ENCODE data around the gene GNB3. TPM values are rescaled to one million over a fixed set of nuclear protein-coding genes. Genes with fewer than 3 reads are reported as not detected.
"Not testable (repeated sequence)": the region's sequence is repeated elsewhere in the genome, so short reads cannot be mapped to it uniquely, and the experiment has no call there.

Gene GNB3
- polyA plus RNA-seq, 4 donors: 5.0 to 7.5 (median 5.5) TPM

- DNase-seq (ENCODE audit: low read depth in 4 of 4, low spot score in 3 of 4): no peak
Observed at GRCh38 chr12:6855322-6855721, 14.6 kb downstream of the GNB3 start.

- no peak for DNase-seq (ENCODE audit: low read depth in 4 of 4, low spot score in 3 of 4)
Observed at GRCh38 chr12:6858799-6859198, 18.1 kb downstream of the GNB3 start.

- no peak for DNase-seq (ENCODE audit: low read depth in 4 of 4, low spot score in 3 of 4)
Observed at GRCh38 chr12:6860116-6860515, 19.4 kb downstream of the GNB3 start.

- DNase-seq (ENCODE audit: low read depth in 4 of 4, low spot score in 3 of 4): no peak
Observed at GRCh38 chr12:6860942-6861341, 20.2 kb downstream of the GNB3 start.

- DNase-seq (ENCODE audit: low read depth in 4 of 4, low spot score in 3 of 4): no peak
Observed at GRCh38 chr12:6861391-6861790, 20.7 kb downstream of the GNB3 start.

GRCh38 chr12:6863033-6863432 is 22.3 kb downstream of the GNB3 start:
- no peak for DNase-seq (ENCODE audit: low read depth in 4 of 4, low spot score in 3 of 4)

- no peak for DNase-seq (ENCODE audit: low read depth in 4 of 4, low spot score in 3 of 4)
Observed at GRCh38 chr12:6863586-6864321, 23.0 kb downstream of the GNB3 start.

- DNase-seq (ENCODE audit: low read depth in 4 of 4, low spot score in 3 of 4): not testable (repeated sequence)
Observed at GRCh38 chr12:6865307-6865706, 24.6 kb downstream of the GNB3 start.

- DNase-seq (ENCODE audit: low read depth in 4 of 4, low spot score in 3 of 4): no peak
Observed at GRCh38 chr12:6866163-6866919, 25.6 kb downstream of the GNB3 start.

GRCh38 chr12:6866920-6867412 is 26.2 kb downstream of the GNB3 start:
- no peak for DNase-seq (ENCODE audit: low read depth in 4 of 4, low spot score in 3 of 4)

GRCh38 chr12:6867413-6868210 is 26.9 kb downstream of the GNB3 start, which contains the start of gene TPI1:
TPI1 (plus strand) TSS chr12:6867531; CDS start chr12:6867567, 36 bp downstream.
- DNase-seq (ENCODE audit: low read depth in 4 of 4, low spot score in 3 of 4): peak in 1 of 4 donors; percentile 70

- no peak for DNase-seq (ENCODE audit: low read depth in 4 of 4, low spot score in 3 of 4)
Observed at GRCh38 chr12:6868211-6869048, 27.7 kb downstream of the GNB3 start.

- DNase-seq (ENCODE audit: low read depth in 4 of 4, low spot score in 3 of 4): peak in 1 of 4 donors; percentile 81
Observed at GRCh38 chr12:6869049-6870021, 28.6 kb downstream of the GNB3 start.

GRCh38 chr12:6870304-6870703 is 29.6 kb downstream of the GNB3 start:
- DNase-seq (ENCODE audit: low read depth in 4 of 4, low spot score in 3 of 4): not testable (repeated sequence)

- DNase-seq (ENCODE audit: low read depth in 4 of 4, low spot score in 3 of 4): no peak
Observed at GRCh38 chr12:6871052-6871957, 30.6 kb downstream of the GNB3 start.

GRCh38 chr12:6872073-6873048 is 31.6 kb downstream of the GNB3 start:
- DNase-seq (ENCODE audit: low read depth in 4 of 4, low spot score in 3 of 4): peak in 1 of 4 donors; percentile 82

All from right renal pelvis (tissue), 4 donors.